DMS79 (cell line): ENCODE data around the gene CA5B.
"Not testable (repeated sequence)": the region's sequence is repeated elsewhere in the genome, so short reads cannot be mapped to it uniquely, and the experiment has no call there.

Experiments
- DNase-seq: peaks from one replicate; lab custom pipeline; 2025; lab: John Stamatoyannopoulos, UW

Gene CA5B

DNA sequence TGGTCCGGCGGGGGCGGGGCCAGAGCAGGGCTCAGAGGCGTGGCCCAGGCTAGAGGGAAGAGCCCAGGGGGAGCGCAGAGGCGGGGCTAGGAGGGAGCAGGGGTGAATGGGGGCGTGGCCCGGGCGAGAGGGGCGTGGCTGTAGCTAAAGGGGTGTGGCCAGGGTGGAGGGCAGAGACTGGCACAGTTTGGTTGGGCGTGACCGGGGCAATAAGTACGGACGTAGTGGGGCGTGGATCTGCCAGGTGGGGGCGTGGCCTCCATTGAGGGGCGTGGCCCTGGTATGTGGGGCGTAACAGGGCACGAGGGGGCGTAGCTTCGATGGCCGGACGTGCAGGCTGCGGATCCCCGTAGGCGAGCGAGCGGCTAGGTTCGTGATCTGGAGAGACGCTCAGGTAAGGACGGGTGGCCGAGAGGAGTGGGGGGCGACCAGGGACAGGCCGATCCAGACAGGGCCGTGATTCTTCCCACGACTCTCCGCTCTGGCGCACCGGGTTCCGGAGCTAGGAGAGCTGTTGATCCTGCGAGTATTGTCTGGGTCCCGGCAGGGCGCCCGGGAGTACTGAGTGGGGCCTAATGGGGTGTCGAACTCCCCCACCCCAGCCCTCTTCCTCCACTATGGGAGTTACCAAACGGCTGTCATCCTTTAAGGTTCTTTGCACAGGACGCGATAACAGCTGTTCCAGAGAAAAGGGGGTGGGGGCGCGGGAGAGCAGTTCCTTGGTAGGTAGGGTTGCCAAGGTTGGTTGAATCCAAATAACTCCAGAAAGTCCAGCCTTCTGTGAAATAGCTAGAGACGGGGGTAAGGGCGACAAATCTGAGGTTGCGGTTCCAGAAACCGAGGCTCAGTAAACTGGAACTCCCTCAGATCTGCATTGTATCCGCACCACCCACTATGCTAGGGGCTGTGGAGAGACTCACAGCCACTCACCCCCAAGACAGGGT, at the start of gene CA5B:
TSS of gene CA5B (plus strand) at position 312 of the 944 bp plus-strand sequence. CDS start 11,754 bp downstream, outside the sequence.
- no peak for DNase-seq

- no peak for DNase-seq
Measured at GRCh38 chrX:15694941-15695451, 43.1 kb upstream of the CA5B start.

- no peak for DNase-seq
Measured at GRCh38 chrX:15696516-15696915, 41.6 kb upstream of the CA5B start.

- no peak for DNase-seq
Measured at GRCh38 chrX:15702488-15703371, 35.3 kb upstream of the CA5B start.

DNA sequence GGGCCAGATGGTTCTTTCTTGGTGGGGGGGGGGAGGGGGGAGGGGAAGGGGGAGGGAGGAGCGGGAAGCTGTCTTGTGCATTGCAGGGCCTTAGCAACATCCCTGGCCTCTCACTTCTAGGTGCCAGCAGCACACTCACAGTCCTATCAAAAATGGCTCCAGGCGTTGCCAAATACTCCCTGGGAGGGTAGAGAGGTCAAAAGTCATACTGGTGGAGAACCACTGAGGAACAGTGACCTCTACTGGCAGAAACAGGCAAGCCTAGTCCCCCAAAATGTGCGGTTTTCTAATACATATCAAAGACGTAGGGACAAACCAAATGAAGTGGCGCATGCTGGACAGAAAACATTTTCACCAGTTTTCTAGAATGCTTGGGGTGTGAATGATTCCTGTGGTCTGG, 34.3 kb upstream of the CA5B start:
- not testable (repeated sequence) for DNase-seq

DNA sequence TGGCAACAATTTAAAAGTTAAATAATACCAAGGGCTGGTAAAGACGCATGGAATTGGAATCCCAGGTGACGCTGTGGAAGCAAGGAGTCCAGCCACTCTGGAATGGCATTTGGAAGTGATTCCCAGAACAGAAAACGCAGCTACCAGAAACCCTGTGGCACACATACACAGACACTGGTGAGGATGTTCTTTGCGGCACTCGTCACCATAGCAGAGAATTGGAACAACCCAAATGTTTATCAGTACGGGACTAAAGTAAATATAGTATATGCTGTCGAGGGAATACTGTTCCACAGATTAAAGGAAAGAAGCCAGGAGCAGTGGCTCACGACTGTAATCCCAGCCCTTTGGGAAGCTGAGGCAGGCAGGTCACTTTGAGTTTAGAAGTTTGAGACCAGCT, 33.8 kb upstream of the CA5B start:
- DNase-seq: not testable (repeated sequence)

DNA sequence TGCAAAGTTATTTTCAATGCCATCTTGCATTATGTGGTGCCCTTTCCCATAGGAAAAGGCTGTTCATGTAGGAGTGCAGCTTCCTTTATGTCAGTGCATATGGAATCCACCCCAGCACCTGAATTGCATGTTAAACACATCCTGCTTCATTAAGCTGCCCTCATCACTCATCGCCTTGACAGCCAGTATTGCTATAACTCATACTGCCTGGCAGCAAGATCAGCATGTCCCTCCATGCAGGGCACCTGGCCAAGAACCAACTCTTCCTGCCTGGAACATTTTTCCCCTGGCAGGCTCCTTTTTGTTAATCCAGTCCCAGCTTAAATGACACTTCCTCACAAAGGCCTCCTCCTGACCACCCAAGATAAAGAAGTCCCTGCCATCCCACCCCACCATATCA, 23.5 kb upstream of the CA5B start:
- no peak for DNase-seq

GRCh38 chrX:15718283-15718970, 19.6 kb upstream of the CA5B start:
- DNase-seq: no peak

GRCh38 chrX:15719324-15719968, 18.6 kb upstream of the CA5B start:
- DNase-seq: no peak

- no peak for DNase-seq
Measured at GRCh38 chrX:15721911-15722310, 16.2 kb upstream of the CA5B start.

- DNase-seq: no peak
Measured at GRCh38 chrX:15723887-15724517, 14.1 kb upstream of the CA5B start.

- DNase-seq: no peak
Measured at GRCh38 chrX:15724911-15725310, 13.2 kb upstream of the CA5B start.

DNA sequence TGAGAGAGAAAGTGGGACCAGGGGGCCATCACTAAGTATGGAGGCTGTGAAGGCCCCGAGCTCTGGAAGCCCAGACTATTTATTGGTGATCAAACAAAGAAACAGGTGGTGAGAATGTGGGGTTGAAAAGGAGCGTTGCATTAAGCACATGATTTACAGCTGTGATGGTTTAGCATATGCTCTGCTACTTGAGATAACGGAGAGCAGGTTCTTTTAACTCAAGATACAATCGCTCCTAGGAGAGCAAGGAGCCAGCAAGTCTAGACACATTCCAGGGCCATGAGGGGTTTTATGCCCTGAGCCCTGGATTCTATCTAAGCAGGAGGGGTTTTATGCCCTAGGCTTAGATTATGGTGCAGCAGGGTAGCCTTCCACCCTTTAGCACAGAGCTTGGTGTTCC, 6.7 kb upstream of the CA5B start:
- DNase-seq: not testable (repeated sequence)

- DNase-seq: no peak
Measured at GRCh38 chrX:15737190-15737958, 696 bp upstream of the CA5B start.

DNA sequence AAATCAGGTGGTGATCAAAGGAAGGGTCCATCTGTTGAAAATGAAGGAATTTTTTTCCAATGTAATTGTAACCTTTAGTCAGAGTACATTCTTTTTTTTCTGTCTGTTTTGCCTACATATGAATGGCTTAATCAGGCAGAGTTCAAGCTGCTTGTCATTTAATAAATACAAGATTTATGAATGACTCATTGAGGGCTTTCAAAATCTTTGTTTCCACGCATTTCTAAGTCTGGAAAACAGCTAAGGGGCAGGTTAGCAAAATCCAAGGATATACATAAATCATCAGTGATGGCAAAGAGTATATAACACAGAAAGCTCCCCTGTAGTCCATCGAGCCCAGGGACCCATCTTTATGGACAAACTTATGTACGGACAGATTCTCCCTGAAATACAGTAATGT, 1.8 kb downstream of the CA5B start:
- no peak for DNase-seq

- DNase-seq: no peak
Measured at GRCh38 chrX:15744181-15744867, 6.3 kb downstream of the CA5B start.

GRCh38 chrX:15745179-15745578, 7.1 kb downstream of the CA5B start:
- DNase-seq: no peak

- not testable (repeated sequence) for DNase-seq
Measured at GRCh38 chrX:15746651-15747050, 8.6 kb downstream of the CA5B start.

DNA sequence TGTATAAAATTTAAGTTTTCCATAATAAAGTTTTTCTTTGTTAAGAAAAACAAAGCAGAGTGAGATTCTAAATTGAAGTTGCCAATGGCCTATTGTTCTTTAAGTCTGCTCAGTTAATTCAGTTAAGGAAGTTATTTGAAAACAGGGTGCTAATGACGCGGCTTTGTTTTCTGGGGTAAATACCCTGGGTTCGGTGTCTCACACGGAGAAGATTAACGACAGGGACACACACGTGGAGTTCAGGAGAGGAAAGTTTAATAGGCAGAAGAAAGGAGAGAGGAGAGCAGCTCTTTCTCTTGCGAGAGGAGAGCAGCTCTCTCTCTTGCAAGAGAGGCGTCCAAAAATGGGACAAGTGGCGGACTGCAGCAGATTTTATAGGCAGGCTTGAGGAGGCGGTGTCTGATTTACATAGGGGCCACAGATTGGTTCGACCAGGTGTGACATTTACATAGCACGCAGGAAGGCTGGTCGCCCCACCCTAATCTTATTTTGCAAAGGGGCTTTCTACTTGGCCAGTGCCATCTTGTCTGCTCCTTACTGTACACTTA, 9.6 kb downstream of the CA5B start:
- DNase-seq: no peak
